ENCODE results near the gene KDM4D. TPM values are rescaled to one million over a fixed set of nuclear protein-coding genes. Genes with fewer than 3 reads are reported as not detected.

The KDM4D gene
- total and polyA plus RNA-seq, 2 of the 8 experiments (the other 6 are each of a cell fraction or from before 2014, with no cell fraction given), result 1.5 to 4.5 TPM

GRCh38 chr11:95042906-95043305 lies 69.4 kb downstream of the KDM4D start (continued):
- TF ChIP-seq CHD7 (IDR thresholded peaks at IDR 0.05; ENCODE audit: insufficient replicate concordance, low read length), result no peak
- TF ChIP-seq KDM5A (IDR thresholded peaks at IDR 0.05; ENCODE audit: low read length), result no peak
- TF ChIP-seq TAF1 (IDR thresholded peaks at IDR 0.05; ENCODE audit: low read depth, low read length), result no peak
- TF ChIP-seq SP4 (IDR thresholded peaks at IDR 0.05; ENCODE audit: low read length), result no peak
- TF ChIP-seq POU5F1 (IDR thresholded peaks at IDR 0.05; ENCODE audit: low read depth, low read length), result no peak

Data from H1 (cell line).